ENCODE measurements around the gene NUP160.

DNA sequence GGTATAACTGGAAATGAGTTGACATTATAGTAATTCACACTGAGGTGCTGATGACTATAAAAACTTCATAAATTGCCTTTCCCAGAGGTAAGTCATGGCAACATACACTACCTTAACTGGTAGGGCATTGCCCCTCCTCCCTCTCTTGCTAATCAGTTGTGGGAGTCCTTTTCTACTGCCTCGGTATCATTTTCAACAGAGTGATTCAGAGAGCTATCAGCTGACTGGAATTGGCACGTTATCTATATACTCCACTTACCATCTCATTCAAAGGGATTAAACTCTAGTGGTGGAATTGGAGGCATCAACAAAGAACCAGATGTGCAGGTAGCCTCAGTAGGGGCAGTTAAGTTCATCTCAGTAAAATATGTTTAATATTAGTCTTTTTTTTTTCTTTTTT is 8.0 kb upstream of the NUP160 start:
- TF ChIP-seq, protein P1, sequence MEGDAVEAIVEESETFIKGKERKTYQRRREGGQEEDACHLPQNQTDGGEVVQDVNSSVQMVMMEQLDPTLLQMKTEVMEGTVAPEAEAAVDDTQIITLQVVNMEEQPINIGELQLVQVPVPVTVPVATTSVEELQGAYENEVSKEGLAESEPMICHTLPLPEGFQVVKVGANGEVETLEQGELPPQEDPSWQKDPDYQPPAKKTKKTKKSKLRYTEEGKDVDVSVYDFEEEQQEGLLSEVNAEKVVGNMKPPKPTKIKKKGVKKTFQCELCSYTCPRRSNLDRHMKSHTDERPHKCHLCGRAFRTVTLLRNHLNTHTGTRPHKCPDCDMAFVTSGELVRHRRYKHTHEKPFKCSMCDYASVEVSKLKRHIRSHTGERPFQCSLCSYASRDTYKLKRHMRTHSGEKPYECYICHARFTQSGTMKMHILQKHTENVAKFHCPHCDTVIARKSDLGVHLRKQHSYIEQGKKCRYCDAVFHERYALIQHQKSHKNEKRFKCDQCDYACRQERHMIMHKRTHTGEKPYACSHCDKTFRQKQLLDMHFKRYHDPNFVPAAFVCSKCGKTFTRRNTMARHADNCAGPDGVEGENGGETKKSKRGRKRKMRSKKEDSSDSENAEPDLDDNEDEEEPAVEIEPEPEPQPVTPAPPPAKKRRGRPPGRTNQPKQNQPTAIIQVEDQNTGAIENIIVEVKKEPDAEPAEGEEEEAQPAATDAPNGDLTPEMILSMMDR (IDR thresholded peaks at IDR 0.05; ENCODE audit: insufficient read depth, low read length), result no peak
- TF ChIP-seq GABPA (IDR thresholded peaks at IDR 0.05; ENCODE audit: low read depth), result no peak

All from HL-60 (cell line).